RPMI7951 (cell line): ENCODE data around the gene SMARCA2. TPM values are rescaled to one million over a fixed set of nuclear protein-coding genes. Genes with fewer than 3 reads are reported as not detected.
A peak's percentile ranks its signal among the peaks of the same experiment; 100 is the strongest.
"Not testable (repeated sequence)": the region's sequence is repeated elsewhere in the genome, so short reads cannot be mapped to it uniquely, and the experiment has no call there.

ENCODE experiments used
- DNase-seq: peaks from one replicate; pipeline ENCODE4 v3.0.0-alpha.2; 2012; ENCODE audit warnings: low read depth
- total RNA-seq: library from RNA; depleted of rRNA; stranded (reverse); fragments of >200 nt; shearing (Covaris generic); gene quantifications from 2 replicates; pipeline ENCODE4 v1.2.3, GENCODE V29; 2014

SMARCA2 gene
- total RNA-seq, 1 experiment from 2014 or later: 64.2 TPM

DNA sequence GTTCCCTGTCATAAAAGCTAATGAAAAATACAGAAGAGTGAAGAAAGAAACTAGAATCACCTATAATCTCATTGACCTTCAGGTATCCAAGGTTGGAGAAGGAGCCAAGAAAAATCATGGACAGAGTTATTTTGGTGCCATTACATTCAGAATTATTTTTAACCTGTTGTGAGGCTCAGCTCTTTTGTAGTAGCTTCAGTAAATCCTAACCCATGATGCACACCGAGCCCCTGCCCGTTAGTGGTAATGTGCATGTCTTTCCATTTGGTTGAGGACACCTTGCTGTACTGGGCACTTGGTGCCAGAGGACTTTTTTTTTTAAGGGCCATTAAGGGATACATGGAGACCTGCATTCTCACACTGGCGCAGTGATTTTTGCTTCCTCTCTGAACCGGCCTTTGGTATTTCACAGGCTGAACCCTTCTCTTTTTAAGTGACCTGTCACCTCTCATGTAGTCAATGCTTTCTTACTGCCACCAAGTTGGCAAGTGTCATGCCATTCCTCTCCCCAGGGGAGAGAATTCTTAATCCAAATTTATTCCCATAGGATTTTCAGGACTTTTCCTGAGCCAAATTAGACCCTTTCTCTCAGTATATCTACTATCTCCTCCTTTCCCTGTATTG lies 125.6 kb downstream of the SMARCA2 start:
- no peak for DNase-seq

- DNase-seq: no peak
These were observed 127.1 kb downstream of the SMARCA2 start for GRCh38 chr9:2142212-2142611.

- DNase-seq: no peak
These were observed 129.5 kb downstream of the SMARCA2 start for GRCh38 chr9:2144619-2145018.

GRCh38 chr9:2145746-2146145 lies 130.6 kb downstream of the SMARCA2 start:
- DNase-seq: no peak

DNA sequence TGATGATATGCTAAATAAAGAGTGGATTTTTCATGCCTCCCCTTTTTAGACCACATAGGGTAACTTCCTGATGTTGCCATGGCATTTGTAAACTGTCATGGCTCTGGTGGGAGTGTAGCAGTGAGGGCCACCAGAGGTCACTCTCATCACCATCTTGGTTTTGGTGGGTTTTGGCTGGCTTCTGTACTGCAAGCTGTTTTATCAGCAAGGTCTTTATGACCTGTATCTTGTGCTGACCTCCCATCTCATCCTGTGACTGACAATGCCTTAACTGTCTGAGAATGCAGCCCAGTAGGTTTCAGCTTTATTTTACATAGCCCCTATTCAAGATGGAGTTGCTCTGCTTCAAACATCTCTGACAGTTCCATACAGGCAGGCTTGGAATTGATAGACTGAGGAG lies 131.6 kb downstream of the SMARCA2 start:
- DNase-seq: not testable (repeated sequence)

GRCh38 chr9:2150338-2150737 lies 135.2 kb downstream of the SMARCA2 start:
- DNase-seq: no peak

DNA sequence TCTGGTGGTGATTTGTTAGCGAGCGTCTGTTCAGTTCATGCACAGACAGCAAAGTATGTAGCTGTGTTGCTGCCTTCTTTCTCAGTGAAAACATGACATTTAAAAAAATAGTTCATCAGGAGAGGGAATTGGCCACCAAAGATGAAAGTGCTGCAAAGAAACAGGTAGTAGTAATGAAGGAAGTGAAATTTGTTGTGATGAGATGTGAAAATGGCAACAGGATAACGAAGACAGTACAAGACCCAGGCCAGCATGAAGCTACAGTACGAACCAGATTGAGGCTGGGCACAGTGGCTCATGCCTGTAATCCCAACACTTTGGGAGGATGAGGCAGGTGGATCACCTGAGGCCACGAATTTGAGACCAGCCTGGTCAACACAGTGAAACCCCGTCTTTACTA lies 136.0 kb downstream of the SMARCA2 start:
- DNase-seq: no peak

DNA sequence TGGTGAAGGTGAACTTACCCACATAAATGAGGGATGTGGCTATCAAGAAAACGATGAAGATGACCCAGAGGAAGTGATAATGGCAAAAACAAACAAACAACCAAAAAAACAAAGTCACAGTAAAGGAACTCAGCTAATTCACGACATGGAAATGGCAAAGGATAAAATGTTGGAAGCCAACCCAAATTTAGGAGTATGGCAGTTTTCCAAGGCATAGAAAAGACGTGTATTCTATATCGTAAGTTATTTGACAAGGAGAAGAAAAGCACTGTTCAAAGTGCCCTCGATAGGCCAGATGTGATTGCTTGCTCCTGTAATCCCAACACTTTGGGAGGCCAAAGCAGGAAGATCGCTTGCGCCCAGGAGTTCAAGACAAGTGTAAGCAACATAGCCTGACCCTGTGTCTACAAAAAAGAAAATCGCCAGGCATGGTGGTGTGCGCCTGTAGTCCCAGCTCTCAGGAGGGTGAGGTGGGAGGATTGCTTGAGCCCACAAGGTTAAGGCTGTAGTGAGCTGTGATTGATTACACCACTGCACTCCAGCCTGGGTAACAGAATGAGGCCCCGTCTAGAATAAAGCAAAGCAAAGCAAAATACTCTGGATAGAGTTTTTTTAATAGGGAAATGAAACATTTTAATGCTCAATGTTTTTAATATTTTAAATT lies 138.0 kb downstream of the SMARCA2 start:
- no peak for DNase-seq

- DNase-seq: no peak
These were observed 138.6 kb downstream of the SMARCA2 start for GRCh38 chr9:2153630-2154217.

DNA sequence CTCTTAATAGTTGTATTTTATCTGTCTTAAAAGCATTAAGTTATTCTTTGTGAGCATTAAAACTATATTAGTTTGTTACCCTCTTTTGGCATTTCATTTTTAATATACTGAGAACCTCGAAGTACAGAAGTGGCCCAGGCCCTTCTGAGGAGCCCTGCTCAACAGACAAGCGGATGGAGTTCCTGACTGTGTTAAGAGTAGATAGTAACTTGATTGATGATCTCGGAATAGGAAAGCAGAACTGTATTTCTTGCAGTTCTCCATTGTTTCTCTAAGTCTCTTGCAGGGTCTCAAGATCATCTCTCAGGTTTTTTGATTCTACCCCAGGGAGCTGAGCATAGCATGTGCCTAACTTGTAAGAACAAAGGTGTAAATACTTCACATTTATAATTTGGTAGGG lies 139.6 kb downstream of the SMARCA2 start:
- DNase-seq: no peak

- DNase-seq: no peak
These were observed 140.8 kb downstream of the SMARCA2 start for GRCh38 chr9:2155966-2156365.

- DNase-seq: peak; percentile 75
These were observed 142.3 kb downstream of the SMARCA2 start for GRCh38 chr9:2157277-2158110.

DNA sequence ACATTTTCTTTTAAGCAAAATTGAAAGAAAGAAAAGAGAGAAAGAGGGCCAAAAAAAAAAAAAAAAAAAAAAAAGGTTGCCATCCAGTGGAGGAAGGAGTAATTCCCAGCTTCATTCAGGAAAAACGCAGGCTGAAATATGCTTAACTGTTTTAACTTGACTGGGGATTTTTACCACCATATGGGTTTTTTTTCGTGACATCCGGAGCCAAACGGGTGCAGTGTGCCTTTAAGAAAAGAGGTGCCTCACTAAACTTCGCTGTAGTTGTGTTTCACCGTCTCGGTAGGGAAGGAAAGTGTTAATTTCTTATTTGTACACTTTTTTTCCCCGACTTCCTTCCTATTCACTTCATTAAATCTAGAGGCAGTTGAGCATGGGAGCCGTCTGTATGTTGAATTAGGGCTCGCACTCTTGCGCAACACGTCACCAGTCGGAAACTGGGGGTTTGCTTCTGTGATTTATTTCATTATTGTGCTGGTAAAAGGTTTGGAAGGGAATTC lies 143.0 kb downstream of the SMARCA2 start:
- DNase-seq: peak; percentile 72

GRCh38 chr9:2158766-2159430 lies 143.8 kb downstream of the SMARCA2 start:
- no peak for DNase-seq

DNA sequence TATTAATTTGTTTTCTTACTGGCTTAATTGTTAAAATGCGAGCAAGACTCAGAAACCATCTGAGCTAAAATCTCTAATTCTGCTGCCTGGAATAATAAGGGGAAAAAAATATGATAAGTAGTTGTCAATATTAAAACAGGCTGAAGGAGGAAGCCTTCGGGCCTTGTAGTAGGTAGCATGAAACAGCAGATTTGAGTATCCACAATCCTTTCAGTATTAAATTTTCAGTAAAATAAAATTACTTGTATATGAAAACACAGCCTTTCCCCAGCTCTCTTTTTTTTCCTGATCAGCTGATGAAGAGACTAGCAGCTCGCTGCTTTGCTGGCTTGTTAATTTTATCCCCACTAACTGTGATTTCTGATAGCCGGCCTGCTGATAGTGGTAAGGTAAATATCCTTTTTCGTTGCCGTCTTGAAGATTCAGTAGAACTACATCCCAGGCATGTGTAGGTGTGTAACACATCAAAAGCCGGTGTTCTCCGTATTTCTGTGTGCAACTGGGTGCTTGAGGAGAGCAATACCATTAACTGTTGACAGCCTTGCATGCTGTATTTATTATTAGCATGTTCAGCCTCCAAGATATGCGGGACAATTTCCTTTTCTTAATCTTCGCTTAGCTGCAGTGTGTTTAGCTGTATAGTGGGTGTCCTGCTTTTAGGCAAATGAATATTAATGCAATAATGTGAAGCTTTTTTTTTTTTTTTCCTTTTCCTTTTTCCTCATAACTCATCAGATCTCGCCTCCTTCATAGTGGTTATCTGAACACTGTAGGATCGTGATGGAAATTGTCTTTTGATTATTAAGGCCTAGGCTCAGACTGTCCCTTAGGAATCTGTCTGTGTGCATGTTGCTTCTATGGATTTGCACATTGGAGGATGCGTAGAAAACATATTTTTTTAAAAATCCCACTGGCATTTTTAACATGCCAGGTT lies 144.6 kb downstream of the SMARCA2 start:
- peak; percentile 10 for DNase-seq

GRCh38 chr9:2161661-2162060 lies 146.5 kb downstream of the SMARCA2 start:
- DNase-seq: no peak

DNA sequence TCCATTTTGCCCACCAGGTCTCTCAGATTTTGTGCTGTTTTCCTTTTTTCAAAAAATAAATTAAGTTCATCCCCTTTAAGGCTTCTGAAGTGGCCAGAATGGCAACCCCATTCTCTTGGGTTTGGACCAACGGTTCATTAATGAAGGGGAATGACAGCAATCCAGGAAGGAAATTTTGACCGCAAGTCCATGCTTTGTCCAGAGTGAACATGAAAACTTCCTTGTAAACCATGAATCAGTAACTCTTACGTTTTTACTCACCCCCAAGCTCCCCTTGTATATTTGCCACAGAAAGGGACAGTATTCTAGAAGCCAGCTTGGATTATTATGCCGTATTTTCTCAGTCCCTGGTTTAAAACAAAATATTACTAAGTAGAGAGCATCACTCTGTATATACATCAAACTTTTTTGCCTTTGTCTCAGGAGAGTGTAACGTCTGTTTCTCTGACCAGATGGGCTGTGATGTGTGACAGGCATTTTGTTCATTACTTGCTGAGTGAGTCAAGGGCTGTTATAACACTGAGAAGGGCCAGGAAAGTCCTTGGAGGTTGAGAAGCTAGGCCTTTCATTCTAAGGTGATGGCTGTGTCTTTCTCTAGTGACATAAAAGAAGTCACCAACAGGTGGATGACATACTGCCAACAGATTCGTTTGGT lies 148.2 kb downstream of the SMARCA2 start:
- no peak for DNase-seq

DNA sequence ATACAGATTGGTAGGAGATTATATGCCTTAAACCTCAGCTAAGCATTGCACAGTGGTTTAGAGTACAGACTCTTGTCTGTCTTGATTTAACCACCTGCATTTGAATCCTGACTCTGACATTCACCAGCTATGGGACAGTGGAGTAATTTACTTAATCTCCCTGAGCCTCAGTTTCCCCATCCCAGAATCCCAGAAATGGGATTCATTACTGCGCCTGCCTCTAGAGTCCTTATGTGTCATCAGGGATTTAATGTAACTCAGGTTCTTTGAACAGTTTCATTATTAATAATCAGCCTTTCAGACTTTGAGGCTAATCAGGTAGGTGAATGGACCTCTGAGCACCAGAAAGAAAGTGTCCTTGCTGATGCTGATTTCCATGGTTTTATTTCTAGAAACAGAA lies 149.1 kb downstream of the SMARCA2 start:
- DNase-seq: no peak

- DNase-seq: no peak
These were observed 151.1 kb downstream of the SMARCA2 start for GRCh38 chr9:2166203-2166602.

GRCh38 chr9:2169035-2169434 lies 153.9 kb downstream of the SMARCA2 start:
- DNase-seq: no peak
